ENCODE measurements around the gene ZNF677.
"Not testable (repeated sequence)": the region's sequence is repeated elsewhere in the genome, so short reads cannot be mapped to it uniquely, and the experiment has no call there.

The ZNF677 gene

DNA sequence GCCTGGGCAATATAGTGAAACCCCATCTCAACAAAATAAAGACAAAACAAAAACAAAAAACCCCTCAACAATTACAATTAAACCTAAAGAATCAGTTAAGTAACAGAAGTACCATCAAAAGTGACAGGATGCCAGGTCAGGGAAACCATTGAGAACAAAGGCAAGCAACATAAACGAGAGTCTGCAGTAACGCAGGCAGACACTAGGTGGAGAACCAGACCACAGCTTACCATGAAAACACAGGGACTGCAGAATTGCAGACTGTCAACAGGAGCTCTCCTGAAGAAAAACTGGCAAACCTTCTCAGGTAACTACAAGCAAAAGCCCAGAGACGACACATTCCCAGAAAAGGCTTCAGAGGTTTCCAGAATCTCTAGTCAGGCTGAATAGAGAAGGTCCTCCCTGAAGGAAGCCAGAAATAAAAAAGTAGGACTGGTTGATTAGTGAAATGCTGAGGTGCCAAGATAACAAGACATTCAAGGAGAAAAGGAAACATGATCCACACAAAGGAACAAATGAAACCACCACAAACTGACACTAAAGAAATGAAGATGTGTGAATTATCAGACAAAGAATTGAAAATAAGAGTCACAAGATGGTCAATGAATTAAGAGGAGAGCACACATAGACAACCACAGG, 59.3 kb downstream of the ZNF677 start:
- Histone ChIP-seq H3K4me1 (ENCODE audit: control insufficient read depth, insufficient read depth, low read length, poor library complexity, severe bottlenecking) (peaks cover 7% of the 10 kb centered on the region), H3K36me3 (ENCODE audit: control insufficient read depth, insufficient read depth, low read length) (peaks cover 9% of the 10 kb centered on the region), H3K27ac (ENCODE audit: insufficient read depth, low read length, poor library complexity, severe bottlenecking) (no peak overlapping the region), H3K4me3 (ENCODE audit: insufficient read depth, low read depth, low read length, poor library complexity, severe bottlenecking) (no peak overlapping the region), H3K9me3 (ENCODE audit: control insufficient read depth, low read length) (peaks cover 6% of the 10 kb centered on the region), H3K27me3 (replicated peaks; ENCODE audit: control insufficient read depth, insufficient read depth, low read length, poor library complexity, severe bottlenecking) (no peaks in the 10 kb centered on the region)
- peak; percentile 41 to 61 (median 57) for DNase-seq

DNA sequence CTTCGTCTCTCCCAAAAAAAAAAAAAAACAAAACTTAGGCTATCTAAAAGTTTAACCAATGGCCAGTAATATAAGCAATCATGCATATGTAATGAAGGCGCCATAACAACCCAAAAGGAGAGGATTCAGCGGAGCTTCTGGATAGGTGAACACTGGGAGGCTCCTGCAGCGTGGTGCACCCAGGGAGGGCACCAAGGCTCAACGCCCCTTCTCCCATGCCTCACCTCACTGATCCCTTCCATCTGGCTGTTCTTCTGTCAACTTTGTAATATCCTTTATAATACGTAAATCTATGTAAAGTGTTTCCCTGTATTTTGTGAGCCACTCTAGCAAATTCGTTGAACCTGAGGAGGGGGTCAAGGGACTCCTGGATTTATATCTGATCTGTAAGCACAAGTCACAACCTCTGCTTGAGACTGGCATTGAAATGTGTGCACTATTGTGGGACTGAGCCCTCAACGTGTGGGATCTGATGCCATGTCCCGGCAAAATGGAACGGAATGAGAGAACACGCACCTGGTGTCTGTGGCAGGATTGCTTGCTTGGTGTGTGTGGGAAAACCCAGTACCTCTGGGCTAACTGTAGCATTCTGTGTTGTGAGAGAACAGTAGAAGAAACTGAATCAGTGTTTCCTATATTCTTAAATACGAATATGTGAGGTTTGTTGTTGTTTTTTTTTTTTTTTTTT, 61.0 kb downstream of the ZNF677 start:
- no peak overlapping the region for H3K27ac ChIP-seq (ENCODE audit: insufficient read depth, low read length, poor library complexity, severe bottlenecking)
- H3K4me1 ChIP-seq (ENCODE audit: control insufficient read depth, insufficient read depth, low read length, poor library complexity, severe bottlenecking), result peaks cover 7% of the 10 kb centered on the region
- DNase-seq, result no peak
- H3K9me3 ChIP-seq (ENCODE audit: control insufficient read depth, low read length), result no peaks in the 10 kb centered on the region
- no peaks in the 10 kb centered on the region for H3K36me3 ChIP-seq (ENCODE audit: control insufficient read depth, insufficient read depth, low read length)
- no peak overlapping the region for H3K4me3 ChIP-seq (ENCODE audit: insufficient read depth, low read depth, low read length, poor library complexity, severe bottlenecking)
- H3K27me3 ChIP-seq (replicated peaks; ENCODE audit: control insufficient read depth, insufficient read depth, low read length, poor library complexity, severe bottlenecking), result no peaks in the 10 kb centered on the region

DNA sequence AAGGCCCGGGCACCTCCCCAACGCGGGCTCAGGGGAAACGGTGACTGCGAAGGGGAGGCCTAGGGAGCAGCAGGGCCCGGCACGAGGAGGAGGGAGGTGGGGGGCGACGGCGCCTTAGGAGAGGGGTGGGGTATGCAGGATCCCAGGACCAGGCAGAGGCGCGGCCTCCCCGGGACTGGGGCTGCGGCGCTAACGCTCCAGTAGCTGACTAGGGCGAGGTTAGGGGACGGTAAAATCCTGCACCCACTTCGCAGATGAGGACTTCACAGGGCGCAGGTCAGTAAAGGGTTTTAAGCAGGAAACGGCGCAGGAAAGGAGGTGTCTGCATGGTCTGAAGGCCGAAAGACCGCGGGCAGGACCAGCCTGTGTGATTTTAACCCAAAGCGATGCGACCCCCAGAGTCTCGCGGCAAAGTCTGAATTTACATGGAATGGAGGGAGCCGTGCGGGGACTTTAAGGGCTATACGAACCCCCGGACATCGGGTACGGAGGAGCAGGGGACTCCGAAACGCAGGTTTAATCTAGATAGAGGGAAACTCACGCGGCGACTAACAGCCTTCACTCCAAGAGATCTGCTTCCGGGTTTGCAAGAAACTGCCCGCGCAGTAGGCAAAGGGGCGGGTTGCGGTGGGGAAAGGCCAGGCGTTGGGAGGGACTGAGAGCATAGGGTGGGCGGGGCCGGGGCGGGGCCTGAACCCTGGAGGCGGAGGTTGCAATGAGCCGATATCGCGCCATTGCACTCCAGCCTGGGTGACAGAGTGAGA, 61.7 kb downstream of the ZNF677 start, which contains the start of gene ZNF665:
TSS of gene ZNF665 (minus strand) at position 588 of the 764 bp plus-strand sequence. CDS start 10,460 bp downstream, outside the sequence.
- no peaks in the 10 kb centered on the region for H3K9me3 ChIP-seq (ENCODE audit: control insufficient read depth, low read length)
- H3K27ac ChIP-seq (ENCODE audit: insufficient read depth, low read length, poor library complexity, severe bottlenecking), result peak within 1 kb of the TSS; percentile 45
- DNase-seq, result peak; percentile 55 to 81 (median 71)
- H3K4me1 ChIP-seq (ENCODE audit: control insufficient read depth, insufficient read depth, low read length, poor library complexity, severe bottlenecking), result peaks cover 5% of the 10 kb centered on the region
- peak within 1 kb of the TSS; percentile 57 for H3K4me3 ChIP-seq (ENCODE audit: insufficient read depth, low read depth, low read length, poor library complexity, severe bottlenecking)
- H3K27me3 ChIP-seq (replicated peaks; ENCODE audit: control insufficient read depth, insufficient read depth, low read length, poor library complexity, severe bottlenecking), result no peaks in the 10 kb centered on the region
- H3K36me3 ChIP-seq (ENCODE audit: control insufficient read depth, insufficient read depth, low read length), result no peaks in the 10 kb centered on the region

DNA sequence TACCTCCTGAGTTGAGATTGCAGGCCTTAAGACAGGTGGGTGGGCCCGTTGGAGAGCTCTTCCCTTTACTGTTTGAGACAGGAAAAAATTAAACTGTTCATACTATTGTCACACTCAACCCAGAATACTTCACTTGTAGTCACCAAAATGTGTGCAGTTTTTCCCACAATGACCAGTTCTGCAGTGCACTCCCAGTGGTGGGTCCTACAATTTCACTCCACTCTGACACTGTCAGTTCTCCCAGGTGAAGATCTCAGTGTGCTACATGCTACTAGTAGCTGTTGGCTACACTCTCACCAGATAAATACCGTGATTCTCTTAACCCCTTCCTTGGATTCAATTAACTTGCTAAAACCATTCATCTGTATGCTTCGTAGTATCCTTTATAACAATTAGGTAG, 64.4 kb downstream of the ZNF677 start:
- Histone ChIP-seq H3K27me3 (replicated peaks; ENCODE audit: control insufficient read depth, insufficient read depth, low read length, poor library complexity, severe bottlenecking) (no peaks in the 10 kb centered on the region), H3K4me1 (ENCODE audit: control insufficient read depth, insufficient read depth, low read length, poor library complexity, severe bottlenecking) (no peaks in the 10 kb centered on the region), H3K9me3 (ENCODE audit: control insufficient read depth, low read length) (no peaks in the 10 kb centered on the region), H3K4me3 (ENCODE audit: insufficient read depth, low read depth, low read length, poor library complexity, severe bottlenecking) (no peak overlapping the region), H3K27ac (ENCODE audit: insufficient read depth, low read length, poor library complexity, severe bottlenecking) (no peak overlapping the region), H3K36me3 (ENCODE audit: control insufficient read depth, insufficient read depth, low read length) (no peaks in the 10 kb centered on the region)
- no peak for DNase-seq

DNA sequence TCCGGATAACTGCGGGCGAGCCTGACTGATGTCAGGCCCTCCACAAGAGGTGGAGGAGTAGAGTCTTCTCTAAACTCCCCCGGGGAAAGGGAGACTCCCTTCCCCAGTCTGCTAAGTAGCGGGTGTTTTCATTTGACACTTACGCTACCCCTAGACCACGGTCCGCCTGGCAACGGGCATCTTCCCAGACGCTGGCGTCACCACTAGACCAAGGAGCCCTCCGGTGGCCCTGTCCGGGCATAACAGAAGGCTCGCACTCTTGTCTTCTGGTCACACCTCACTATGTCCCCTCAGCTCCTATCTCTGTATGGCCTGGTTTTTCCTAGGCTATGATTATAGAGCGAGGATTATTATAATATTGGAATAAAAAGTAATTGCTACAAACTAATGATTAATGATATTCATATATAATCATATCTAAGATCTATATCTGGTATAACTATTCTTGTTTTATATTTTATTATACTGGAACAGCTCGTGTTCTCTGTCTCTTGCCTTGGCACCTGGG, 64.9 kb downstream of the ZNF677 start:
- H3K36me3 ChIP-seq (ENCODE audit: control insufficient read depth, insufficient read depth, low read length); H3K27ac ChIP-seq (ENCODE audit: insufficient read depth, low read length, poor library complexity, severe bottlenecking); H3K4me3 ChIP-seq (ENCODE audit: insufficient read depth, low read depth, low read length, poor library complexity, severe bottlenecking); H3K4me1 ChIP-seq (ENCODE audit: control insufficient read depth, insufficient read depth, low read length, poor library complexity, severe bottlenecking); H3K9me3 ChIP-seq (ENCODE audit: control insufficient read depth, low read length); DNase-seq; H3K27me3 ChIP-seq (replicated peaks; ENCODE audit: control insufficient read depth, insufficient read depth, low read length, poor library complexity, severe bottlenecking): not testable (repeated sequence)

Measured in effector memory CD4-positive, alpha-beta T cell (primary cell).